GM12865 (cell line): ENCODE measurements around the gene DOCK1.

ENCODE experiments used
- DNase-seq: peaks from one replicate; pipeline ENCODE4 v3.0.0; 2010; ENCODE audit warnings: low read depth
- H3K4me3 ChIP-seq: 2 replicates; pipeline ENCODE4 v1.5.1; 2011; ENCODE audit warnings: mild to moderate bottlenecking, low read depth, low read length, control low read depth
- TF ChIP-seq, protein P1 (sequence below): IDR thresholded peaks from 2 replicates; pipeline ENCODE4 v1.5.1; 2011; ENCODE audit warnings: low read length, control low read depth, low read depth, inconsistent platforms; ENCODE audit not compliant: insufficient read depth; ENCODE audit errors: missing control alignments

DOCK1 gene

GRCh38 chr10:127063762-127064161, 158.5 kb downstream of the DOCK1 start:
- no peak overlapping the region for H3K4me3 ChIP-seq
- DNase-seq: no peak
- TF ChIP-seq, protein P1, sequence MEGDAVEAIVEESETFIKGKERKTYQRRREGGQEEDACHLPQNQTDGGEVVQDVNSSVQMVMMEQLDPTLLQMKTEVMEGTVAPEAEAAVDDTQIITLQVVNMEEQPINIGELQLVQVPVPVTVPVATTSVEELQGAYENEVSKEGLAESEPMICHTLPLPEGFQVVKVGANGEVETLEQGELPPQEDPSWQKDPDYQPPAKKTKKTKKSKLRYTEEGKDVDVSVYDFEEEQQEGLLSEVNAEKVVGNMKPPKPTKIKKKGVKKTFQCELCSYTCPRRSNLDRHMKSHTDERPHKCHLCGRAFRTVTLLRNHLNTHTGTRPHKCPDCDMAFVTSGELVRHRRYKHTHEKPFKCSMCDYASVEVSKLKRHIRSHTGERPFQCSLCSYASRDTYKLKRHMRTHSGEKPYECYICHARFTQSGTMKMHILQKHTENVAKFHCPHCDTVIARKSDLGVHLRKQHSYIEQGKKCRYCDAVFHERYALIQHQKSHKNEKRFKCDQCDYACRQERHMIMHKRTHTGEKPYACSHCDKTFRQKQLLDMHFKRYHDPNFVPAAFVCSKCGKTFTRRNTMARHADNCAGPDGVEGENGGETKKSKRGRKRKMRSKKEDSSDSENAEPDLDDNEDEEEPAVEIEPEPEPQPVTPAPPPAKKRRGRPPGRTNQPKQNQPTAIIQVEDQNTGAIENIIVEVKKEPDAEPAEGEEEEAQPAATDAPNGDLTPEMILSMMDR: no peak

DNA sequence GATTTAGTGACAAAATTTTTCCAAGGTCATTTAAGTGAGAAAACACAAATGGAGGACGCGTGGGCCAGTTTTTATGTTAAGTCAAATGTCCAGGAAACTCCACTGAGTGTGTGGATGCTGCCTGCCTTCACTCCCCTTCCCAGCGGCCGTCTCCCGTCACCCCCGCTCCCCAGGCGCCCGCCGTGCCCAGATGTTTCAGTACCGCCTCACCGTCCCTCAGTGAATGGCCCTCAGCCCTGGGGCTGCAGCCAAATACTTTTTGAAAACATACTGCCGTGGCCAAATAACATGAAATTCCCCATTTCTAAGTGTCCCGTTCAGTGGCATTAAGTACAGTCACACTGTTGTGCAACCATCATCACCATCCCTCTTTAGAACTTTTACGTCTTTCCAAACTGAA, 159.2 kb downstream of the DOCK1 start:
- TF ChIP-seq, protein P1: no peak
- DNase-seq: no peak
- no peak overlapping the region for H3K4me3 ChIP-seq

- TF ChIP-seq, protein P1: no peak
- no peak for DNase-seq
- no peak overlapping the region for H3K4me3 ChIP-seq
These were observed 162.4 kb downstream of the DOCK1 start for GRCh38 chr10:127067542-127068194.

- no peak overlapping the region for H3K4me3 ChIP-seq
- DNase-seq: no peak
- TF ChIP-seq, protein P1: no peak
These were observed 163.3 kb downstream of the DOCK1 start for GRCh38 chr10:127068485-127068884.

DNA sequence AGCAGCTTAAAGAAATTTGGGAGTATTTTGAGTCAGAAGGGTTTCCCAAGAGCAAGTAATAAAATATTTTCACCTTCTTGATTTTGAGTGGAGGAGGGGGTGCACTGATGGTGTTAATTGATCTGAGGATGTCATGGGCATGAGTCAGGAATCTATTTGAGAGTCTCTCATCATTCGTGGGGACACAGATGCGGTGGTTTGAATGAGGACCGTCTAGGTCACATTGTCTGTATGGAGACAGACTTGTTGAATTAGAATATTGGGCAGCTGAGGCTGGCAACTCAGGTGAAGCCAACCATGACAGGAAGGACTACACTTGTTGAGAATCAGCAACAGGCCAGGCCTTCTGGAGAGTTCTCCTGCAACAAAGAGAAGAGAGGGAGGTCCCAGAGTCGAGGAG, 164.2 kb downstream of the DOCK1 start:
- no peak for DNase-seq
- TF ChIP-seq, protein P1: no peak

GRCh38 chr10:127071126-127071525, 165.9 kb downstream of the DOCK1 start:
- no peak for DNase-seq
- no peak overlapping the region for H3K4me3 ChIP-seq
- TF ChIP-seq, protein P1: no peak

More for the DNA sequence above, 164.2 kb downstream of the DOCK1 start:
- H3K4me3 ChIP-seq: no peak overlapping the region

GRCh38 chr10:127073666-127074065, 168.4 kb downstream of the DOCK1 start:
- H3K4me3 ChIP-seq: no peak overlapping the region
- TF ChIP-seq, protein P1: no peak
- no peak for DNase-seq
